ENCODE measurements around the gene EVC2. TPM values are rescaled to one million over a fixed set of nuclear protein-coding genes. Genes with fewer than 3 reads are reported as not detected.

Gene EVC2
- total and polyA plus RNA-seq, 8 donors: 4.1 to 11.0 (median 9.4) TPM

GRCh38 chr4:5554376-5554775 lies 154.0 kb downstream of the EVC2 start:
- H3K4me1 ChIP-seq: no peaks in the 10 kb centered on the region
- TF ChIP-seq, protein P1, sequence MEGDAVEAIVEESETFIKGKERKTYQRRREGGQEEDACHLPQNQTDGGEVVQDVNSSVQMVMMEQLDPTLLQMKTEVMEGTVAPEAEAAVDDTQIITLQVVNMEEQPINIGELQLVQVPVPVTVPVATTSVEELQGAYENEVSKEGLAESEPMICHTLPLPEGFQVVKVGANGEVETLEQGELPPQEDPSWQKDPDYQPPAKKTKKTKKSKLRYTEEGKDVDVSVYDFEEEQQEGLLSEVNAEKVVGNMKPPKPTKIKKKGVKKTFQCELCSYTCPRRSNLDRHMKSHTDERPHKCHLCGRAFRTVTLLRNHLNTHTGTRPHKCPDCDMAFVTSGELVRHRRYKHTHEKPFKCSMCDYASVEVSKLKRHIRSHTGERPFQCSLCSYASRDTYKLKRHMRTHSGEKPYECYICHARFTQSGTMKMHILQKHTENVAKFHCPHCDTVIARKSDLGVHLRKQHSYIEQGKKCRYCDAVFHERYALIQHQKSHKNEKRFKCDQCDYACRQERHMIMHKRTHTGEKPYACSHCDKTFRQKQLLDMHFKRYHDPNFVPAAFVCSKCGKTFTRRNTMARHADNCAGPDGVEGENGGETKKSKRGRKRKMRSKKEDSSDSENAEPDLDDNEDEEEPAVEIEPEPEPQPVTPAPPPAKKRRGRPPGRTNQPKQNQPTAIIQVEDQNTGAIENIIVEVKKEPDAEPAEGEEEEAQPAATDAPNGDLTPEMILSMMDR (IDR thresholded peaks at IDR 0.05): no peak
- intact Hi-C loops (cut with DNase I): no loop called here

DNA sequence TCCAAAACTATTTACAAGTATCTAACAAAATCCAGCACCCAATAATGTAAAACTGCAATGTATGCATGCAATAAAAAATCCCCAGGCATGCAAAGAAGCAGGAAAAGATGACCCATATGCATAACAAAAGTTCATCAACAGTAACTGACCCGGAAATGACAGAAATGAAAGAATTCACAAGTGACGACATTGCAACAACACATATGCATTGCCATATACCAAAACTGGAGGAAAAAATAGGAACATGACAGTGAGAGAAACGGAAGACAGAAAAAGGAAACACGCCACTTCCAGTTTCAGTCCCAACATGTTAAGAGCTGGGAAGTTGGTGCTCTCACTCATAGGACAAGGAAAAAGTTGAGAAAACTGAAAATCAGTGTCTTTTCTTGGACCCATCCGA lies 154.6 kb downstream of the EVC2 start:
- Histone ChIP-seq H3K9me3 (peaks cover 0 to 13% of the 10 kb centered on the region in 2 donors), H3K4me1 (no peaks in the 10 kb centered on the region), H3K36me3 (no peaks in the 10 kb centered on the region), H3K27ac (no peak overlapping the region), H3K27me3 (no peaks in the 10 kb centered on the region), H3K4me3 (no peak overlapping the region)
- intact Hi-C loops (cut with DNase I): no loop called here
- TF ChIP-seq, protein P1 (IDR thresholded peaks at IDR 0.05): no peak
- ATAC-seq (no peak), DNase-seq (no peak)

More at GRCh38 chr4:5554376-5554775, 154.0 kb downstream of the EVC2 start:
- H3K4me3 ChIP-seq: no peak overlapping the region
- ATAC-seq (no peak), DNase-seq (no peak)
- no peak overlapping the region for H3K27ac ChIP-seq
- peaks cover 0 to 13% of the 10 kb centered on the region in 2 donors for H3K9me3 ChIP-seq
- H3K36me3 ChIP-seq: no peaks in the 10 kb centered on the region
- H3K27me3 ChIP-seq: no peaks in the 10 kb centered on the region

DNA sequence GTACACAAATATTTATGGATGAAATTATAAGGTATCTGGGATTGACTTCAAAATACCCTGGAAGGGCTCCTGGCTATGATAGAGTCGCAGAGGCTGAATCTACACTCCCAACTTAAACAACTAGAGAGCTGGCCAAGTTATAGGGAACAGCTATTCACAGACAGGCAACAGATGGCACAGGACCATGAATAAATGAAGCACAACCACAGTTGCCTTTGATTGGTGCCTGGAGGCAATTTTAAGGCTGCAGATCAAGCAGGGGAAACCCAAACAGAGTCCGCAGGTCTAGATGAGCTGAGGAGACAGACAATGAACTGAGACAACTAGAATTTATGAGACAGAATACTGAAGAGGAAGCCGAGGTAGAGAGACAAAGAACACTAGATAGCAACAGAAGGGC lies 155.9 kb downstream of the EVC2 start:
- TF ChIP-seq, protein P1 (IDR thresholded peaks at IDR 0.05): no peak
- Histone ChIP-seq H3K27ac (no peak overlapping the region), H3K36me3 (no peaks in the 10 kb centered on the region), H3K4me3 (no peak overlapping the region), H3K4me1 (no peaks in the 10 kb centered on the region), H3K27me3 (no peaks in the 10 kb centered on the region), H3K9me3 (peaks cover 0 to 25% of the 10 kb centered on the region in 2 donors)
- no peak for DNase-seq
- intact Hi-C loops (cut with DNase I): no loop called here
- no peak for ATAC-seq

DNA sequence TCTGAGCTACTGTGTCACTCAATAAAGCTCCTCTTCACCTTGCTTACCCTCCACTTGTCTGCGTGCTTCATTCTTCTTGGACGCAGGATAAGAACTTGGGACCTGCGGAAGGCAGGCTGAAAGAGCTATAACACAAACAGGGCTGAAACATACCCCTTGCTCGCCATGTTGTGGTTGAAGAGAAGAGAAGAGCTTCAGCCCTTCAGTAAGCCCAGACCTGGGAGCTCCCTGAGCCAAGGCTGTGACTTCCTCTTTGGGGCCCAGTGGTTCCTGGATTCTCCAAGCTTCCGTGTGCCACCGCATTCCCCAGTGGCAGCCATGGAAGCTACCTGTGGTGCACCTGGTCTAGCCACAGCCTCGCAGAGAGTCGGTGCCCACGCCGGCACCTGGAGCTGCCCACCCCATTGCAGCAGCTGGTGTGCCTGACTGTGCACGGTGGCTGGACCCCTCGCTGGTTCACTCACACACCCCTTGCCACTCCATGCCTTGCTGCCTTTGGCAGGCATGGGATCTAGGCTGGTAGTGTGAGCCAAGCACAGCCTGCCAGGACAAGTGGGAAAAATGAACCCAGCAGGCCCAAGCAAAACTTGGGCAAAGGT lies 160.6 kb downstream of the EVC2 start:
- TF ChIP-seq, protein P1 (IDR thresholded peaks at IDR 0.05): no peak
- ATAC-seq: no peak
- Histone ChIP-seq H3K36me3 (no peaks in the 10 kb centered on the region), H3K4me1 (no peaks in the 10 kb centered on the region), H3K4me3 (no peak overlapping the region), H3K27me3 (no peaks in the 10 kb centered on the region), H3K27ac (no peak overlapping the region), H3K9me3 (peaks cover 0 to 31% of the 10 kb centered on the region in 2 donors)
- no peak for DNase-seq
- intact Hi-C loops (cut with DNase I): no loop called here

GRCh38 chr4:5545271-5545670 lies 163.1 kb downstream of the EVC2 start:
- no peaks in the 10 kb centered on the region for H3K27me3 ChIP-seq
- TF ChIP-seq, protein P1 (IDR thresholded peaks at IDR 0.05): no peak
- intact Hi-C loops (cut with DNase I): no loop called here
- no peak overlapping the region for H3K27ac ChIP-seq
- H3K4me3 ChIP-seq: no peak overlapping the region
- no peaks in the 10 kb centered on the region for H3K4me1 ChIP-seq
- no peaks in the 10 kb centered on the region for H3K36me3 ChIP-seq
- ATAC-seq: no peak
- no peak for DNase-seq
- H3K9me3 ChIP-seq: peaks cover 0 to 20% of the 10 kb centered on the region in 2 donors
